Airway epithelial cell (primary cell): ENCODE measurements around the gene BRSK2. TPM values are rescaled to one million over a fixed set of nuclear protein-coding genes. Genes with fewer than 3 reads are reported as not detected.

ENCODE experiments used
- total RNA-seq: library from RNA; depleted of rRNA; stranded (reverse); fragments of >200 nt; gene quantifications from 2 replicates; pipeline ENCODE4 v1.2.3, GENCODE V29; 2015

BRSK2 gene
- 0.14 and 0.28 TPM in 2 replicates for total RNA-seq

GRCh38 chr11:1389932-1390568 is at the start of gene BRSK2:
TSS of gene BRSK2 (plus strand) at chr11:1389934. CDS start at chr11:1390285, 351 bp downstream.

GRCh38 chr11:1486054-1486825 is 96.5 kb downstream of the BRSK2 start, which contains the start of gene MOB2:
TSS of gene MOB2 (minus strand) at chr11:1486779. CDS start at chr11:1486556, 223 bp downstream.

Other genes starting within 250 kb of the BRSK2 start
- not detected in 2 replicates for gene MUC5AC, start 232.0 kb upstream of the BRSK2 start, total RNA-seq
- gene MUC5B, start 166.9 kb upstream of the BRSK2 start, total RNA-seq: not detected in 2 replicates
- 68.9 and 70.7 TPM in 2 replicates for gene TOLLIP, start 80.3 kb upstream of the BRSK2 start, total RNA-seq
- gene MOB2, start 96.8 kb downstream of the BRSK2 start, total RNA-seq: 17.3 and 24.8 TPM in 2 replicates
- 0.19 and 0.56 TPM in 2 replicates for gene DUSP8, start 182.3 kb downstream of the BRSK2 start, total RNA-seq
- not detected in 2 replicates for gene KRTAP5-1, start 195.3 kb downstream of the BRSK2 start, total RNA-seq
- gene KRTAP5-2, start 208.4 kb downstream of the BRSK2 start, total RNA-seq: not detected in 2 replicates
- gene KRTAP5-3, start 218.5 kb downstream of the BRSK2 start, total RNA-seq: not detected in 2 replicates
- gene KRTAP5-4, start 232.2 kb downstream of the BRSK2 start, total RNA-seq: not detected in 2 replicates
- not detected in 2 replicates for gene KRTAP5-5, start 239.8 kb downstream of the BRSK2 start, total RNA-seq